Pancreas (tissue), 10 donors: ENCODE data around the gene C20orf173. TPM values are rescaled to one million over a fixed set of nuclear protein-coding genes. Genes with fewer than 3 reads are reported as not detected.

Source experiments
- ATAC-seq, 4 donors: fragments of 200-7000 bp; cut with Tn5 transposase; one replicate each; pipeline versions ENCODE4 v1.8.0 to v1.9.1; 2020; ENCODE audit warnings: mild to moderate bottlenecking in 4 of 4, moderate library complexity in 4 of 4
- DNase-seq, 6 donors: peaks; one replicate each; pipeline ENCODE4 v3.0.0-alpha.2; 2020
- FAIRE-seq: peaks from 2 replicates; lab custom pipeline; 2012; peaks lifted over from hg19 to GRCh38; lab: Jason Lieb, UNC
- H3K27ac ChIP-seq, 4 donors: fragments of 200-600 bp; sonication (generic); 1 replicate in 3 of 4; 2 replicates in 1 of 4; pipeline versions ENCODE4 v1.5.0 to v1.8.0; 2020
- H3K27me3 ChIP-seq, 4 donors: fragments of 200-600 bp; one replicate each; pipeline ENCODE4 v1.8.0; 2021
- H3K36me3 ChIP-seq, 3 donors: fragments of 200-600 bp; sonication (generic) in 1 of 3; one replicate each; pipeline versions ENCODE4 v1.5.0 to v1.8.0; 2020 to 2021
- H3K4me1 ChIP-seq, 3 donors: fragments of 200-600 bp; one replicate each; pipeline ENCODE4 v1.8.0; 2021
- H3K4me3 ChIP-seq, 4 donors: fragments of 200-600 bp; sonication (generic) in 2 of 4; one replicate each; pipeline versions ENCODE4 v1.5.0 to v1.8.0; 2020 to 2021
- H3K9me3 ChIP-seq, 4 donors: fragments of 200-600 bp; one replicate each; pipeline ENCODE4 v1.8.0; 2021
- WGBS, 2 donors: extraction: QIAGEN DNeasy Blood & Tissue Kit; methylation state at CpG; one replicate each; pipeline ENCODE4 v1.1.7; 2013; 5-methylcytosine and 5-hydroxymethylcytosine counted together
- intact Hi-C, 3 donors: fragments of 100-400 bp; cut with DNase I; formaldehyde crosslinking; loops; one replicate each; pipeline versions ENCODE4 v1.11.1 to v1.14.2; 2022
- polyA plus RNA-seq, 2 donors: library from polyadenylated mRNA; stranded (reverse); fragments of 200-250 nt; gene quantifications; one replicate each; pipeline ENCODE4 v1.2.3, GENCODE V29; 2013
- total RNA-seq, 6 donors: library from RNA; stranded (reverse); fragmentation: NEBNext Ultra II Directional in 4 of 6; extraction: Animal tissue kit (Norgen Biotek cat#: 25700) in 4 of 6; gene quantifications; one replicate each; pipeline versions ENCODE4 v1.2.1 to v1.2.4, GENCODE V29; 2021 to 2023
- TF ChIP-seq, protein P1 (sequence below), 4 donors: fragments of 200-600 bp; sonication (generic) in 3 of 4; IDR thresholded peaks; one replicate each; pipeline versions ENCODE4 v1.5.0 to v1.8.0; 2021; ENCODE audit warnings: antibody characterized with exemption in 4 of 4
- donor health status: healthy with polysubstance abuse.
- donor health status: DM: no; HTN: no; CAD: no; lungs with moderate emphysema.
- donor health status: DM: no; HTN: no; CAD: no.
- donor health status: control.
- donor health status: control.
- donor health status: Bipolar disorder and iron deficiency.
- donor health status: DM: yes; HTN: yes; CAD: no.
- donor health status: DM: no; HTN: no; CAD: no.
- donor health status: DM: no; HTN: no; CAD: no.
- donor health status: DM: yes; HTN: yes; CAD: no.

Gene C20orf173
- total and polyA plus RNA-seq, 8 donors = not detected

- DNase-seq (no peak), FAIRE-seq (no peak), ATAC-seq (no peak)
- intact Hi-C loops = loop anchor here in 1 of 3 donors (5.0 kb wide), 1 partner anchor 368 kb away; no protein-coding TSS in a partner anchor
- H3K4me1 ChIP-seq = no peaks in the 10 kb centered on the region
- H3K27ac ChIP-seq = no peak overlapping the region
- no peaks in the 10 kb centered on the region for H3K9me3 ChIP-seq
- TF ChIP-seq, protein P1, sequence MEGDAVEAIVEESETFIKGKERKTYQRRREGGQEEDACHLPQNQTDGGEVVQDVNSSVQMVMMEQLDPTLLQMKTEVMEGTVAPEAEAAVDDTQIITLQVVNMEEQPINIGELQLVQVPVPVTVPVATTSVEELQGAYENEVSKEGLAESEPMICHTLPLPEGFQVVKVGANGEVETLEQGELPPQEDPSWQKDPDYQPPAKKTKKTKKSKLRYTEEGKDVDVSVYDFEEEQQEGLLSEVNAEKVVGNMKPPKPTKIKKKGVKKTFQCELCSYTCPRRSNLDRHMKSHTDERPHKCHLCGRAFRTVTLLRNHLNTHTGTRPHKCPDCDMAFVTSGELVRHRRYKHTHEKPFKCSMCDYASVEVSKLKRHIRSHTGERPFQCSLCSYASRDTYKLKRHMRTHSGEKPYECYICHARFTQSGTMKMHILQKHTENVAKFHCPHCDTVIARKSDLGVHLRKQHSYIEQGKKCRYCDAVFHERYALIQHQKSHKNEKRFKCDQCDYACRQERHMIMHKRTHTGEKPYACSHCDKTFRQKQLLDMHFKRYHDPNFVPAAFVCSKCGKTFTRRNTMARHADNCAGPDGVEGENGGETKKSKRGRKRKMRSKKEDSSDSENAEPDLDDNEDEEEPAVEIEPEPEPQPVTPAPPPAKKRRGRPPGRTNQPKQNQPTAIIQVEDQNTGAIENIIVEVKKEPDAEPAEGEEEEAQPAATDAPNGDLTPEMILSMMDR (IDR thresholded peaks at IDR 0.05) = no peak
- 77% methylated on average over 11 of the region's 11 CpGs for WGBS, 2 donors
- H3K27me3 ChIP-seq = no peaks in the 10 kb centered on the region
- peaks cover 0 to 5% (median 5%) of the 10 kb centered on the region in 3 donors for H3K36me3 ChIP-seq
- no peak overlapping the region for H3K4me3 ChIP-seq
Measured at GRCh38 chr20:35514371-35514932, 15.0 kb downstream of the C20orf173 start.

DNA sequence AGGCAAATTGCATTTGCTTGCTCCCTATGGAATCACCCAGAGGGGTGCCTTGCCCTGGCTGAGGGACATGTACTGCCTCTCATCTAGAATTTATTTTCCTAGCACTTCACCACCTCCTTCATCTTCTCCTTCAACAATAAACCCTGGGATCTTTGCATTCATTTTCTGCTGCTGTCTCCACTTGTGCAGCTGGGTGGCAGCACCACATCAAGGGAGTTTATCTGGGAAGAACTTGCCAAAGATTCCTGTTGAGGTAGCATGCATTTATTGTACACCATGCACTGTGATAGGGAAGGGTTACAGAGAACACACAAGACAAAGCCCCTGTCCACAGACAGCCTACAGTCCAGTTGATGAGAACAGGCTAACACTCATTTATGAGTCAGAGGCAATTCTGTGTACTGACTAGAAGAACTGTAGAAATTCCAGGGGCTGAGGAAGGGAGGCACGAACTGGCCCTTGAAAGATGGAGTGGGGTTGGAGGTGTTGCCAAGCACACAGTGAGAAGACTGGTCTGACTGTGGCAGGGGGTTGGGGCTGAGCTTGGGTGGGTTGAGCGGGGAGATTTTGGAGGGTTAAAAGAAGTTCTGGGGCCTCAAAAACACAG, 17.5 kb downstream of the C20orf173 start:
- H3K27me3 ChIP-seq = no peaks in the 10 kb centered on the region
- no peak for FAIRE-seq
- ATAC-seq = peak in 3 of 4 donors; percentile 44 to 71 (median 69)

GRCh38 chr20:35510951-35511735, 18.3 kb downstream of the C20orf173 start:
- TF ChIP-seq, protein P1 (IDR thresholded peaks at IDR 0.05) = no peak
- WGBS, 2 donors = 79 to 92% methylated on average over 11 to 12 of the region's 12 CpGs
- FAIRE-seq (no peak), DNase-seq (no peak), ATAC-seq (no peak)
- H3K9me3 ChIP-seq = no peaks in the 10 kb centered on the region
- H3K4me3 ChIP-seq = no peak overlapping the region
- peaks cover 0 to 18% (median 5%) of the 10 kb centered on the region in 3 donors for H3K36me3 ChIP-seq
- H3K27ac ChIP-seq = no peak overlapping the region
- no peaks in the 10 kb centered on the region for H3K27me3 ChIP-seq
- no peaks in the 10 kb centered on the region for H3K4me1 ChIP-seq
- intact Hi-C loops = loop anchor here in 1 of 3 donors (5.0 kb wide), 1 partner anchor 371 kb away; no protein-coding TSS in a partner anchor

More for the DNA sequence above, 17.5 kb downstream of the C20orf173 start:
- Histone ChIP-seq H3K4me3 (no peak overlapping the region), H3K36me3 (peaks cover 0 to 18% (median 5%) of the 10 kb centered on the region in 3 donors), H3K9me3 (no peaks in the 10 kb centered on the region), H3K27ac (no peak overlapping the region), H3K4me1 (no peaks in the 10 kb centered on the region)
- TF ChIP-seq, protein P1 (IDR thresholded peaks at IDR 0.05) = peak in 1 of 4 donors; percentile 29
- WGBS, 2 donors = 95 to 100% methylated on average over 2 of the region's 2 CpGs
- intact Hi-C loops = loop anchor here in 1 of 3 donors (5.0 kb wide), 1 partner anchor 370 kb away; no protein-coding TSS in a partner anchor
- DNase-seq = no peak

DNA sequence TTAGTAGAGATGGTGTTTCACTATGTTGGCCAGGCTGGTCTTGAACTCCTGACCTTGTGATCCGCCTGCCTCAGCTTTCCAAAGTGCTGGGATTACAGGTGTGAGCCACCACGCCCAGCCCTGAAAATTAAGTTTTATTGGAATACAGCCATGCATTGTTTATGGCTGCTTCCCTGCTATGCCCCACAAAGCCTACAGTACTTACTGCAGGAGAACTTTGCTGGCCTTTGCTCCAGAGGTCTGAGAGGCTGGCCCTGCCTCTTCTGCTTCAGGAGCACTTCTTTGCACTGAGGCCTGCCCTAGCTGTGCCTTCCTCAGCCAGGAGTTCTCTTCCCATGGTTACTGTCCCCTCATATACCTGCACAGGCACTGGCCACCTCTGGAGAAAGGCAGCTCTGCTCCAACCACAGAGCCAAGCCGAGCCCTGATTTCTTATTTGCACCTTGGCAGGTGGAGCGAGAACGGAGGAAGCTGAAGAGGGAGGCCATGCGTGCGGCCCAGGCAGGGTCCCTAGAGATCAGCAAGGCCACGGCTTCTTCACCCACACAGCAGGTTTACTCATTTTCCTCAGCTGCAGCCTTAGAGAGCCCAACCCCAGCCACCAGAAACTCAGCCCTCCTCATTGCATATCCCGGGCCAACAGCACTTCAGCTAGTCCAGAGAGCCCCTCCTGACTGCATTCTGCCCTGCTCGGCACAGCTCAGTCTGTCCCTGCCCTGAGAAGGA, 20.8 kb downstream of the C20orf173 start:
- TF ChIP-seq, protein P1 (IDR thresholded peaks at IDR 0.05) = no peak
- DNase-seq (no peak), FAIRE-seq (no peak), ATAC-seq (no peak)
- no peak overlapping the region for H3K4me3 ChIP-seq
- WGBS, 2 donors = 94% methylated on average over 10 of the region's 10 CpGs
- H3K36me3 ChIP-seq = peaks cover 0 to 21% (median 5%) of the 10 kb centered on the region in 3 donors
- no peaks in the 10 kb centered on the region for H3K9me3 ChIP-seq
- H3K27me3 ChIP-seq = no peaks in the 10 kb centered on the region
- H3K4me1 ChIP-seq = no peaks in the 10 kb centered on the region
- intact Hi-C loops = no loop called here
- no peak overlapping the region for H3K27ac ChIP-seq
